HFF-Myc (cell line): ENCODE measurements around the gene LRP4.

ENCODE experiments used
- DNase-seq: peaks from one replicate; pipeline ENCODE4 v3.0.0-alpha.2; 2011; ENCODE audit warnings: low read depth; ENCODE audit errors: extremely low read depth
- H3K4me3 ChIP-seq: replicated peaks from 2 replicates; pipeline ENCODE4 v1.5.1; 2011; ENCODE audit warnings: low read depth, mild to moderate bottlenecking, control low read depth, low read length
- TF ChIP-seq, protein P1 (sequence below): IDR thresholded peaks from 2 replicates; pipeline ENCODE4 v1.5.1; 2012; ENCODE audit warnings: mild to moderate bottlenecking, low read depth, low read length, control low read depth; ENCODE audit errors: missing control alignments

Gene LRP4

DNA sequence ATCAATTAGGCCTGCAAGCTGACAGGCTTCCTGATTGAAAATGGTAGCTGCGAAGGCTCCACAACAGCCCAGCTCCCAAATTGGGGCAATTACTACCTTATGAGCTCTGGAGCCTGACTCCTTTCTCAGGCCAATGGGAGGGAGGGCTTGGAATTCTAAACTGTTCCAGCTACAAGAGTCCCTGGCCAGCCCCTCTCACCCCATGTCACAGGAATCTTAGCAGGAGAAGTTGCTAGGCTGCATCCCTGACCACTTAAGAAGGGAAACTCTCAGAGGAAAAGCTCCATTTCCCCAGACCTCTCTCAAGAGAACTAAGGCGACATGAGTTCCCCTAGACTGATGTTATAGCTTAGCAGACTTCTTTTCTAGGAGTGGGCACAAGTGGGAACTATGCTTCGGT is 4.9 kb downstream of the LRP4 start:
- TF ChIP-seq, protein P1, sequence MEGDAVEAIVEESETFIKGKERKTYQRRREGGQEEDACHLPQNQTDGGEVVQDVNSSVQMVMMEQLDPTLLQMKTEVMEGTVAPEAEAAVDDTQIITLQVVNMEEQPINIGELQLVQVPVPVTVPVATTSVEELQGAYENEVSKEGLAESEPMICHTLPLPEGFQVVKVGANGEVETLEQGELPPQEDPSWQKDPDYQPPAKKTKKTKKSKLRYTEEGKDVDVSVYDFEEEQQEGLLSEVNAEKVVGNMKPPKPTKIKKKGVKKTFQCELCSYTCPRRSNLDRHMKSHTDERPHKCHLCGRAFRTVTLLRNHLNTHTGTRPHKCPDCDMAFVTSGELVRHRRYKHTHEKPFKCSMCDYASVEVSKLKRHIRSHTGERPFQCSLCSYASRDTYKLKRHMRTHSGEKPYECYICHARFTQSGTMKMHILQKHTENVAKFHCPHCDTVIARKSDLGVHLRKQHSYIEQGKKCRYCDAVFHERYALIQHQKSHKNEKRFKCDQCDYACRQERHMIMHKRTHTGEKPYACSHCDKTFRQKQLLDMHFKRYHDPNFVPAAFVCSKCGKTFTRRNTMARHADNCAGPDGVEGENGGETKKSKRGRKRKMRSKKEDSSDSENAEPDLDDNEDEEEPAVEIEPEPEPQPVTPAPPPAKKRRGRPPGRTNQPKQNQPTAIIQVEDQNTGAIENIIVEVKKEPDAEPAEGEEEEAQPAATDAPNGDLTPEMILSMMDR: no peak
- H3K4me3 ChIP-seq: no peak overlapping the region
- no peak for DNase-seq

GRCh38 chr11:46912526-46913150 is 5.7 kb downstream of the LRP4 start:
- H3K4me3 ChIP-seq: no peak overlapping the region; the same call in 1 of the 2 replicates
- TF ChIP-seq, protein P1: no peak
- DNase-seq: no peak

- H3K4me3 ChIP-seq: no peak overlapping the region
- TF ChIP-seq, protein P1: no peak
- no peak for DNase-seq
Observed at GRCh38 chr11:46907606-46908005, 10.7 kb downstream of the LRP4 start.

- TF ChIP-seq, protein P1: no peak
- no peak for DNase-seq
- no peak overlapping the region for H3K4me3 ChIP-seq
Observed at GRCh38 chr11:46906609-46907041, 11.7 kb downstream of the LRP4 start.

DNA sequence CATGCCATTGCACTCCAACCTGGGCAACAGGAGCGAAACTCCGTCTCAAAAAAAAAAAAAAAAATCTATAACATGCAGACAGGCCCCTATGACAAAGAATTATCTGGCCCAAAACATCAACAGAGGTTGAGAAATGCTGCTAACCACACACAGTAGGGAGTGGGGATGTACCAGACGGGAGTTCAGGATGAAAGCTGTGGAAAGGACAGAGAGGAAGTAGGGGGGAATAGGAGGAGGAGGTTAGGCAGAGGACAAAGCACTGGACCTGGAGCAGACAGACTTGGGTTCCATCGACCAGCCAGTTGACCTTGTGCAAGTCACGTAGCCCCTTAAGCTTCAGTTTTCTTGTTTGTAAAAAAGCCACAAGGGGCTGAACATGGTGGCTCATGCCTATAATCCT is 12.5 kb downstream of the LRP4 start:
- TF ChIP-seq, protein P1: no peak
- H3K4me3 ChIP-seq: no peak overlapping the region
- DNase-seq: no peak

DNA sequence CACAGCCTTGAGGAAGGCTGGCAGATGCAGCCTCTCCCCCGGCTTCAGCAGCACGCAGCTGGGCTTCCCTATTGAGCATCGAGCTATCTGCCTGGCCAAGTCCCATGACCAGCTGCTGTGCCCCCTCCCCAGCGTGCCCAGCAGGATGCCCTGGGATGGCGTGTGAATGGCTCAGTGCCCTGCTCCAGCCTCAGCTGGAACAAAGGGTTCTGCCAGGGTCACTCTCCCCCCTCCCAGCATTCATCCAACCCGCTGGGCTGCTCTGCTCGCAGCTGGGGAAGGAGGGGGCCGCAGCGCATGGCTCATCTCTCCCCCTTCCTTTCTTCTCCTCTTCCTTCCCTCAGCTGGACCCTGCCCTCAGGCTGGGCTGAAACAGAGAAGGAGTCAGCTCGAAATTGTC is 14.5 kb downstream of the LRP4 start:
- DNase-seq: no peak
- no peak overlapping the region for H3K4me3 ChIP-seq
- TF ChIP-seq, protein P1: no peak

- DNase-seq: no peak
- TF ChIP-seq, protein P1: no peak
- H3K4me3 ChIP-seq: no peak overlapping the region
Observed at GRCh38 chr11:46902694-46903093, 15.7 kb downstream of the LRP4 start.
